Fibroblast of the aortic adventitia (primary cell): ENCODE results near the gene AKR1C1. TPM values are rescaled to one million over a fixed set of nuclear protein-coding genes. Genes with fewer than 3 reads are reported as not detected.
A peak's percentile ranks its signal among the peaks of the same experiment; 100 is the strongest.
"Not testable (repeated sequence)": the region's sequence is repeated elsewhere in the genome, so short reads cannot be mapped to it uniquely, and the experiment has no call there.

Experiments used
- DNase-seq: peaks from one replicate; pipeline ENCODE4 v3.0.0-alpha.2; 2010; ENCODE audit warnings: low read depth
- H3K4me3 ChIP-seq: 2 replicates; pipeline ENCODE4 v1.5.1; 2011; ENCODE audit warnings: low read depth, mild to moderate bottlenecking, control low read depth, low read length, moderate library complexity
- CTCF ChIP-seq: IDR thresholded peaks from 2 replicates; pipeline ENCODE4 v1.5.1; 2011; ENCODE audit warnings: mild to moderate bottlenecking, low read length, control low read depth, inconsistent platforms; ENCODE audit not compliant: insufficient read depth
- total RNA-seq: library from RNA; depleted of rRNA; stranded (reverse); fragments of >200 nt; gene quantifications from 2 replicates; pipeline ENCODE4 v1.2.3, GENCODE V29; 2012; ENCODE audit warnings: low replicate concordance

Gene AKR1C1
- total RNA-seq, 1 donor: 355 TPM

DNA sequence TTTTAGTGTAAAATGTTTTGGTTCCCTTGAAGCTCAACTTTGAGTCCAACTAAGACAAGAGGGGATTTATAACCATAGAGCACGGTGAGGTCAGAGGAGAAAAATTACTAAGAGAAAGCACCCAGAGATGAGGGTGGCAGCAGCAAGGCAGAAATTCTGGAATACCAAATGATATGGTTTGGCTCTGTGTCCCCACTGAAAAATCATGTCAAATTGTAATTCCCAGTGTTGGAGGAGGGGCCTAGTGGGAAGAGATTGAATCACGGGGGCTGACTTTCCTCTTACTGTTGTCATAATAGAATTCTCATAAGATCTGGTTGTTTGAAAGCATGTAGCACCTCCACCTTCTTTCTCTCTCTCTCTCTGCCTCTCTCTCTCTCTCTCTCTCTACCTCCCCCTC is 19.4 kb upstream of the AKR1C1 start:
- no peak overlapping the region for H3K4me3 ChIP-seq
- TF ChIP-seq CTCF: no peak
- DNase-seq: peak; percentile 62

GRCh38 chr10:4944841-4945240 is 18.4 kb upstream of the AKR1C1 start:
- no peak for DNase-seq
- no peak overlapping the region for H3K4me3 ChIP-seq
- TF ChIP-seq CTCF: no peak

DNA sequence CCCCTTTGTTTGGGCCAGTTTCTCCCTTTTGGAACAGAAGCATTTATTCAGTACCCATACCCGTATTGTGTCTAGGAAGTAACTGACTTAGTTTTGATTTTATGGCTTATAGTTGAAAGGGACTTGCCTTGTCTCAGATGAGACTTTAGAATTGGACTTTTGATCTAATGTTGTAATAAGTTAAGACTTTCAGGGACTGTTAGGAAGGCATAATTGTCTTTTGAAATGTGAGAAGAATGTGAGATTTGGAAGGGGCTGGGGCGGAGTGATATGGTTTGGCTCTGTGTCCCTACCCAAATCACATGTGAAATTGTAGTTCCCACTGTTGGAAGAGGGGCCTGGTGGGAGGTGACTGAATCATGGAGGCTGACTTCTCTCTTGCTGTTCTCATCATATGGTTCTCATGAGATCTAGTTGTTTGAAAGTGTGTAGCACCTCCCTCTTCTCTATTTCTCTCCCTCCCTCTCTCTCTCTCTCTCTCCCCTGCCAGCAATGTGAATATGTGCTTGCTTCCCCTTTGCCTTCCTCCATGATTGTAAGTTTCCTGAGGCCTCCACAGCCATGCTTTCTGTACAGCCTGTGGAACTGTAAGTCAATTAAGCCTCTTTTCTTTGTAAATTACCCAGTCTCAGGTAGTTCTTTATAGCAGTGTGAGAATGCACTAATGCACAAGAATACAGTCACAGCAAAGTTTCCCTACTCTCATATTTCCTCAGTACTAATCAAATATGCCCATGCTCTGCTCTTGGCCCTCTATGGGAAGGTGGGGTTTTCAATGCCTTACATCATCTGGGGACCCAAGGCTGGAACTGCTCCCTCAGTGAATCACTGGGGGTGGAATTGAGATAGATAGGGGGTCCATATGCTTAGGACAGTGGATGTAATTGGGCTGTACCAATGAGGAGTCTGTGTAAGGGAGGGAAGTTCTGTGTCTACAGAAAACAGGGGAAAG is 17.2 kb upstream of the AKR1C1 start:
- H3K4me3 ChIP-seq: no peak overlapping the region
- peak; percentile 52 for DNase-seq
- TF ChIP-seq CTCF: no peak

DNA sequence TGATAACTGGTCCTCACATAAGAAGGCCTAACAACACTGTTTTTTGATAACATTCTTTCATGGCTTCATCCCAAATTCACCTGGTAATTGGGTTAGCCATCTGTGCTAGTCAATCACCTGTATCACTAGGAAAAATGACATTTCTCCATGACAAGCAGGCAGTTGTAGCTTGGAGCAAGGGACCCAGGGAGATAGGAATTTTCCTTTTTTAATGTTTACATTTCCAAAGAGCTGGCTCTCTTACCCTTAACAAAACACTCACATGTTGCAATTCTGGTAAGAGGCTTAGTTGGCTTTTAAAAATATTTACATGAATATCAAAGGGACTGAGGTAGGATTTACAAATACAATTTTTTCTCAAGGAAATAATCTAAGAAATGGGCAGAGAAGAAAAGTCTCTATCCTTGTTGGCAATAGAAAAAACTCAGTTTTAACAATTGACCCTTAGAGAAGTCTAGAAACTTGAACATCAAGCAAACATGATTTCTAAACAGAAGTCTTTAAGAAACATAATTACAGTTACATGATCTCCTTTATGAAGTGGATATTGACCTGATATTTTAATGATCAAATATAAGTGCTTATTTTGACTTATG is 16.1 kb upstream of the AKR1C1 start:
- no peak for TF ChIP-seq CTCF
- no peak overlapping the region for H3K4me3 ChIP-seq
- DNase-seq: peak; percentile 71

- DNase-seq: peak; percentile 98
- no peak for TF ChIP-seq CTCF
- H3K4me3 ChIP-seq: no peak overlapping the region
Observed at GRCh38 chr10:4947635-4948596, 15.3 kb upstream of the AKR1C1 start.

DNA sequence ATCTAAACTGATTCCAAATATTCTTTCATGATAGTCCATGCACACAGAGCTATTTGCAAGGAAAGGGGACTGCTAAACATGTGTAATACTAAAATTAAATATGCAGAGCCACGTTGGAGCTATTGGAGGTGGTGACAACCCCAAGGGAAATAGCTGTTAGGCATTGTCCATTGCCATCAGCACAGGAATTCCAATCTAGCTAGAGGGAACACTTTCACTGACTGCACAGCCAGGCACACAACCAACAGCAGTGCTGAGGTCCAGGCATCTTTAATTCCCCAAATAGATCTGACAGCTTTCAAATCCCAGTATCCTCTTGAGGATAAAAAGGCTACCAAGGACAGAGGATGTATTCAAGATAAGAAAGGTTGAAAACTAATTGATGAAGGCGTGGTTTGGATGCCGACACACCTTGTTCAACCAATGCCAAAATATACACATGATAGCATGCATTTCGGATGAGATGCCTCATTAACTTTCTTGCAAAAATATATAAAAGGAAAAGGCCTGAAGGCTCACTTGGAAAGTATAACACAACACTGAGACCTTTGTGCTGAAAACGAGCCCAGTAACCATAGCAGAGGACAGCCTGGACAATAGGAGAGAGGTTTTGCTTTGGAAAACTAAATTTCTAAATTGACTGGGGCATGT is 11.6 kb upstream of the AKR1C1 start:
- not testable (repeated sequence) for DNase-seq, H3K4me3 ChIP-seq
